Erythroblast (primary cell): Measurements from ENCODE around the gene SMTN.

Experiments used
- DNase-seq, 2 experiments: peaks; one replicate each; lab custom pipeline; 2025; lab: John Stamatoyannopoulos, UW
- GATA1 ChIP-seq: IDR thresholded peaks from 2 replicates; pipeline ENCODE4 v1.6.1; 2011; ENCODE audit warnings: low read depth, mild to moderate bottlenecking, control low read depth, low read length, moderate library complexity
- POLR2A ChIP-seq: IDR thresholded peaks from 2 replicates; pipeline ENCODE4 v1.6.1; 2011; ENCODE audit warnings: mild to moderate bottlenecking, low read length

The SMTN gene

DNA sequence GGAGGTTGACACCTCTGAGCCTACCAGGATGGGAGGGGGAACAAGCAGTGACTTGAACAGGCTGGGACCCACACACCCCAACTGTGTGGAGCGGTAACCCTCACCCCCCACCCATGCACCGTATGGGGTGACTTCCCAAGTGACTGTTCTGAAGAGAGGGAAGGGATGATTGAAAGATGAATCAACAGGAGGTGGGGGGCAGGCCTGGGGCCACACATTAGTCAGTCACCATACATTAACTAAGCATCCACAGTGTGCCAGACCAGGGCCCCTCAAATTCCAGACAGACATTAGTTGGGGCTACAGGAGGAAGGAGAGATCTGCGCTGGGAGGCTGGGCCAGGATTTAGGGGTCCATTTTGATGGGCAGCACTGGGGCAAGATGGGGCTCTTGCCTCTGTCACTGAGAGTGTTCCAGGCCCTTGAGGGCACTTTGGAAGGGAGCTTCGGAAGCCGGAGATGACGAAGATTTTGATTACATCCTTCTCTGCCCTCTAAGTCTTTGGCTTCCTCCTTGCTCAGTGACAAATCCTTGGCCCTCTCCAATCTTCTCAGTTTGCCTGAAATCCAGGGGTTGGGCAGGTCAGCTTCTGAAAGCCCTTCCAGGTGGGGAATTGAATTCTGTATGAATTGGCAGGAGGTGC is 966 bp downstream of the SMTN start:
- DNase-seq: peak in 1 of 2 experiments; percentile 32
- no peak for TF ChIP-seq POLR2A
- TF ChIP-seq GATA1: no peak

GRCh38 chr22:31082606-31083376 is 1.7 kb downstream of the SMTN start:
- TF ChIP-seq GATA1 (no peak), POLR2A (no peak)
- peak; percentile 81 to 85 for DNase-seq

DNA sequence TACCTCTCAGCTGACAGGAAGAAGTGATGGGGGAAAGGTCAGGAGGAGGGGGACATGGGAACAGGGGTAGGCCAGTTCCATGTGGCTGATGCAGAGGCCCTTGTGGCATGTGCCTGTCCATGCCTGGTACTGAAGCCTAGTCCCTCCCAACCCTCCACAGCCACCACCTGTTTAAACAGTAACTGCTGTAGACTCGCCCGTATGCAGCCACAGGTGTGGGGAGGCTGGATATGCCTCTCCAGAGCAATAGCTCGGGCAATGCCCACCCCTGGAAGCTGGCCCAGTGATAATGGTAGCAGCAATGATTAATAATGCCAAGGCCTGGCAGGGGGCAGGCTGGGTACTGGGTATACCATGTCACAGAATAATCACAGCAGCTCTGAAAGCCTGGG is 2.3 kb downstream of the SMTN start:
- no peak for TF ChIP-seq GATA1
- no peak for TF ChIP-seq POLR2A

GRCh38 chr22:31083923-31084810 is 3.0 kb downstream of the SMTN start:
- DNase-seq: peak; percentile 45 to 52
- no peak for TF ChIP-seq GATA1
- TF ChIP-seq POLR2A: no peak

More for the DNA sequence above, 2.3 kb downstream of the SMTN start:
- DNase-seq: no peak

GRCh38 chr22:31084811-31085492 is 3.8 kb downstream of the SMTN start:
- TF ChIP-seq POLR2A (peak; percentile 75), GATA1 (no peak)
- peak; percentile 88 to 91 for DNase-seq

DNA sequence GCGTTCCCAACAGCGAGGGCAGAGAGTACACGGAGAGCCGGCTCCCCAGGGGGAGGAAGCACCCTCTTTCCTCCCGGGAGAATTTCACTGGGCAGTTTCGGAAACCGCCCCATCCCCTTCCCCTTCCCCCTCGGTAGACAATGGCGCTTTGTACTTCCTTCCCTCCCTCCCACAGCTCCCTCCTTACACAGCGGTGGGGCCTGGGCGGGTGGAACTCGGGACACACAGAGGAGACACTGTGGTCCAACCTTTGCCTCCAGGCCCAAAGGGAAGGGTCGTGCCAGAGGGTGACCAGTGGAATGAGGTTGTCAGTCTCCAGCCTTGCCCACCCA is 4.3 kb downstream of the SMTN start:
- no peak for DNase-seq
- TF ChIP-seq GATA1: no peak
- TF ChIP-seq POLR2A: no peak

GRCh38 chr22:31085928-31086327 is 4.8 kb downstream of the SMTN start:
- DNase-seq: no peak
- TF ChIP-seq GATA1: no peak

- peak; percentile 43 to 67 for DNase-seq
- TF ChIP-seq GATA1: no peak
- no peak for TF ChIP-seq POLR2A
These were observed 5.7 kb downstream of the SMTN start for GRCh38 chr22:31086703-31087330.

- TF ChIP-seq POLR2A (no peak), GATA1 (no peak)
- no peak for DNase-seq
These were observed 6.7 kb downstream of the SMTN start for GRCh38 chr22:31087744-31088215.

GRCh38 chr22:31088233-31088986 is 7.3 kb downstream of the SMTN start:
- TF ChIP-seq POLR2A: no peak
- no peak for TF ChIP-seq GATA1
- DNase-seq: no peak

DNA sequence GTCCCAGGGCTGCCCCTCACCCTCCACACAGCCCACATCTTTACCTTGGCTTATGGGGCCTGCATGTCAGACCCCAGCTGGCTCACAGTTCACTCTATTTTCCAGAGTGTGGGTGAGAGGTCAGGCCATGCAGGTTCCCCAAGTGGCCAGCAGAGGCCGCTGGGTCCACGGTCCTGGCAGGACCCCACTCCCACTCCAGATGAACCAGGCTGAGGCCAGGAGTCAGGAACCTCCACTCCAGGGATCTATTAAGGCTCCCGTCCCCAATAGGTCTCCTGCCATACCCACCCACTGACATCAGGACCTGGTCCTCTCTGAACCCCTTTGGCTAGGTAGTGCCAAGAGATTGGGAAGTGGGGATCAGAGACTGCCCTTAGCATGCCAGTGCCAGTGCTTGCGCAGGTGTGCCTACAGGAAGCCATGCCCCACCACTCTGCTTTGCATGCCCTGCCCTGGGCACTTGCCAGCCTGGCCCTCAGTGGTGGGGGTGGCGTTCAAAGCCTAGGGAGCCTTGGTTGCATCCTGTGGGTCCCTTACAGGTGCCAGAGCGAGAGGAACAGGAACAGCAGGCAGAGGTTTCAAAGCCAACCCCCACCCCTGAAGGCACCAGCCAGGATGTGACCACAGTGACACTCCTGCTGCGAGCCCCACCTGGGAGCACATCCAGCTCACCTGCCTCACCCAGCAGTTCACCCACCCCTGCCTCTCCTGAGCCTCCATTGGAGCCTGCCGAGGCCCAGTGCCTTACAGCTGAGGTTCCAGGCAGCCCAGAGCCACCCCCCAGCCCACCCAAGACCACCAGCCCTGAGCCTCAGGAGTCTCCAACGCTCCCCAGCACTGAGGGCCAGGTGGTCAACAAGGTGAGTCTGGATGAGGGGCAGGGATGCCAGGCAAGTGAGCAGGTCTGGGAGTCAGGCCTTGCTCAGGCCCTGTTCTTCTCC is 8.3 kb downstream of the SMTN start:
- DNase-seq: peak; percentile 52 to 70

More for the DNA sequence above, 8.3 kb downstream of the SMTN start:
- TF ChIP-seq GATA1 (no peak), POLR2A (no peak)
